HFFc6 (cell line): ENCODE data around the gene ATG3. TPM values are rescaled to one million over a fixed set of nuclear protein-coding genes. Genes with fewer than 3 reads are reported as not detected.

Experiments used
- DNase-seq: peaks from one replicate; pipeline ENCODE4 v3.0.0-alpha.2; 2018
- H3K27ac Mint-ChIP-seq: 2 replicates; pipeline ENCODE4 v1.8.0; 2020; ENCODE audit warnings: mild to moderate bottlenecking, mixed read lengths
- H3K27me3 Mint-ChIP-seq: 2 replicates; pipeline ENCODE4 v1.8.0; 2021; ENCODE audit warnings: mild to moderate bottlenecking, moderate library complexity, mixed read lengths; ENCODE audit not compliant: insufficient read depth
- H3K36me3 Mint-ChIP-seq: 2 replicates; pipeline ENCODE4 v1.8.0; 2021; ENCODE audit warnings: low read depth, mixed read lengths
- H3K4me1 Mint-ChIP-seq: 2 replicates; pipeline ENCODE4 v1.8.0; 2020; ENCODE audit warnings: low read depth, mixed read lengths
- H3K4me3 Mint-ChIP-seq: 2 replicates; pipeline ENCODE4 v1.8.0; 2020; ENCODE audit warnings: mild to moderate bottlenecking, moderate library complexity, mixed read lengths
- H3K9me3 Mint-ChIP-seq: 2 replicates; pipeline ENCODE4 v1.8.0; 2020; ENCODE audit warnings: mild to moderate bottlenecking, mixed read lengths
- CTCF ChIP-seq: fragments of 200-600 bp; sonication (generic); IDR thresholded peaks from 2 replicates; pipeline ENCODE4 v1.5.0; 2021; ENCODE audit warnings: antibody characterized with exemption, mild to moderate bottlenecking
- total RNA-seq, 6 experiments: library from RNA; stranded (reverse); fragmentation: NEBNext Ultra II Directional; extraction: Animal tissue kit (Norgen Biotek cat#: 25700); gene quantifications; 2 replicates in 1 of 6; 3 replicates in 5 of 6; pipeline ENCODE4 v1.2.3, GENCODE V29; 2021

The ATG3 gene
- total RNA-seq, 6 experiments from 2014 or later: 61.8 to 75.9 (median 71.5) TPM

- TF ChIP-seq CTCF: no peak
- H3K4me3 Mint-ChIP-seq: no peak overlapping the region
- peaks cover 21% of the 10 kb centered on the region for H3K36me3 Mint-ChIP-seq
- no peak for DNase-seq
- peaks cover 17% of the 10 kb centered on the region for H3K4me1 Mint-ChIP-seq
- no peaks in the 10 kb centered on the region for H3K27me3 Mint-ChIP-seq
- H3K9me3 Mint-ChIP-seq: no peaks in the 10 kb centered on the region
- H3K27ac Mint-ChIP-seq: no peak overlapping the region
Observed at GRCh38 chr3:112593258-112593657, 31.5 kb upstream of the ATG3 start.

- H3K9me3 Mint-ChIP-seq: no peaks in the 10 kb centered on the region
Observed at GRCh38 chr3:112587336-112587735, 25.6 kb upstream of the ATG3 start.

GRCh38 chr3:112585782-112586181 lies 24.0 kb upstream of the ATG3 start:
- DNase-seq: no peak
- no peaks in the 10 kb centered on the region; the same call in 1 of the 2 replicates for H3K36me3 Mint-ChIP-seq

More at GRCh38 chr3:112587336-112587735, 25.6 kb upstream of the ATG3 start:
- no peak for TF ChIP-seq CTCF
- no peak for DNase-seq
- H3K36me3 Mint-ChIP-seq: peaks cover 2% of the 10 kb centered on the region
- peaks cover 32% of the 10 kb centered on the region for H3K4me1 Mint-ChIP-seq
- H3K27ac Mint-ChIP-seq: no peak overlapping the region
- no peaks in the 10 kb centered on the region; the same call in 1 of the 2 replicates for H3K27me3 Mint-ChIP-seq
- H3K4me3 Mint-ChIP-seq: no peak overlapping the region

GRCh38 chr3:112583105-112583504 lies 21.3 kb upstream of the ATG3 start:
- Mint-ChIP-seq H3K27me3 (no peaks in the 10 kb centered on the region; the same call in 1 of the 2 replicates), H3K9me3 (no peaks in the 10 kb centered on the region), H3K36me3 (peaks cover 4% of the 10 kb centered on the region), H3K27ac (no peak overlapping the region), H3K4me3 (no peak overlapping the region), H3K4me1 (peaks cover 39% of the 10 kb centered on the region)
- no peak for DNase-seq
- TF ChIP-seq CTCF: no peak

More at GRCh38 chr3:112585782-112586181, 24.0 kb upstream of the ATG3 start:
- Mint-ChIP-seq H3K9me3 (no peaks in the 10 kb centered on the region), H3K27ac (0 out of 2 replicates have a peak overlapping the region, but pooled peaks have one; percentile 21), H3K4me1 (peaks cover 27% of the 10 kb centered on the region), H3K4me3 (no peak overlapping the region), H3K27me3 (no peaks in the 10 kb centered on the region; the same call in 1 of the 2 replicates)
- no peak for TF ChIP-seq CTCF

- TF ChIP-seq CTCF: peak; percentile 88
- Mint-ChIP-seq H3K27ac (no peak overlapping the region), H3K36me3 (peaks cover 4% of the 10 kb centered on the region), H3K4me3 (no peak overlapping the region), H3K9me3 (no peaks in the 10 kb centered on the region), H3K4me1 (peaks cover 45% of the 10 kb centered on the region), H3K27me3 (no peaks in the 10 kb centered on the region; the same call in 1 of the 2 replicates)
- DNase-seq: peak; percentile 71
Observed at GRCh38 chr3:112582244-112582874, 20.6 kb upstream of the ATG3 start.
